SK-N-MC (cell line): Measurements from ENCODE around the gene FHIT.

Experiments used
- DNase-seq: peaks from one replicate; pipeline ENCODE4 v3.0.0-alpha.2; 2011; ENCODE audit warnings: low read depth, low spot score
- H3K27ac ChIP-seq: fragments of 200-600 bp; sonication (generic); 2 replicates; pipeline ENCODE4 v1.5.1; 2016; ENCODE audit warnings: mixed run types
- H3K36me3 ChIP-seq: fragments of 200-600 bp; sonication (generic); 2 replicates; pipeline ENCODE4 v1.6.1; 2017; ENCODE audit warnings: antibody characterized with exemption, low read length, mixed read lengths; ENCODE audit not compliant: insufficient read depth
- H3K4me3 ChIP-seq: fragments of 200-600 bp; sonication (generic); 2 replicates; pipeline ENCODE4 v1.5.1; 2016
- H3K9ac ChIP-seq: fragments of 200-600 bp; sonication (generic); 2 replicates; pipeline ENCODE4 v1.8.0; 2017; ENCODE audit warnings: mixed run types, mixed read lengths; ENCODE audit not compliant: insufficient read length
- H3K9me3 ChIP-seq: fragments of 200-600 bp; sonication (generic); 2 replicates; pipeline ENCODE4 v1.6.1; 2017; ENCODE audit warnings: low read depth, mild to moderate bottlenecking, antibody characterized with exemption, low read length, moderate library complexity, mixed read lengths
- EZH2 ChIP-seq: fragments of 200-600 bp; sonication (generic); IDR thresholded peaks from one replicate; pipeline ENCODE4 v1.6.1; 2017; ENCODE audit warnings: antibody characterized with exemption
- FOXP2 ChIP-seq: optimal IDR thresholded peaks from 2 replicates; pipeline ENCODE3; 2011; ENCODE audit warnings: mild to moderate bottlenecking, moderate library complexity; ENCODE audit not compliant: insufficient read depth; ENCODE audit errors: extremely low read length, control extremely low read depth
- POLR2AphosphoS5 ChIP-seq: IDR thresholded peaks from 2 replicates; pipeline ENCODE4 v1.6.1; 2012; ENCODE audit warnings: mild to moderate bottlenecking, low read depth, low read length, borderline replicate concordance

FHIT gene

DNA sequence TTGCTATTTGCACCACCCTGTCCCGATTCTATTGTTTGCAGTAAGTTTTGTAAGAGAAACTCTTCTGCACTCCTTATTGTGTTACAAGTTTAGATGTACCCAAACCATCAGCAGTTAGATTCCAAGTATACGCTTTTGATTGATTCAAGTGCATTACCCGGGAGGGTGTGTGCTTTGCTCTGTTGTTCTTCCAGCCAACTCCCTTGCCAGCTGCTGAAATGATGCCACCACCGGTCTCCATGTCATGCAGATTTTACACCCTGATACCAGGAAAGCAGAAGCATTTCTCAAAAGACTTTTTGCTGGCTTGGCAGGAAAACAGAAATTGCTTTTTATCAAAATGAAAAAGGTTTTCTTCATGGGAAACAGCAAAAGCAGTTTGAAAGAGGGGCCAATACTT is 1194.8 kb downstream of the FHIT start:
- Histone ChIP-seq H3K9ac (no peak overlapping the region), H3K4me3 (no peak overlapping the region)
- DNase-seq: no peak

DNA sequence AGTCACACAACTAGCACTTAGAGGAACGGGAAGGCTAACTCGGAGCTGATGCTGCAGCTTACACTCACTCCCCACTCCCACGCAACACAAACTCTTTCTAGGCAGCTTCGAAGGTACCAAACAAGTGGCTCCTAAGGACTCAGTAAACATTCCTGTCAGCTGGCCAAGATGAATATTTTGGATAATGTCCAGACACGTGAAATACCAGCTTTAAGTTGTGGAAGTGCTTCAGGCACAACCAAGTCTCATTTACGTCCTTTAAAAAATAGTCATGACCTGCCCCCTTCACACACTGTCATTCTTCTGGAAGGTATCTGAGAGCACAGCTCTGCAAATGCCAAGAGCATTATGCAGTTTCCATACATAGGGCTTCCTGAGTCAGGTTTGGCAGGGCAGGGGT is 1195.5 kb downstream of the FHIT start:
- Histone ChIP-seq H3K27ac (no peak overlapping the region), H3K36me3 (no peaks in the 10 kb centered on the region), H3K9me3 (no peaks in the 10 kb centered on the region), H3K9ac (no peak overlapping the region), H3K4me3 (no peak overlapping the region)
- no peak for DNase-seq
- no peak for TF ChIP-seq POLR2AphosphoS5
- no peak for TF ChIP-seq EZH2
- no peak for TF ChIP-seq FOXP2

More for the DNA sequence above, 1194.8 kb downstream of the FHIT start:
- no peaks in the 10 kb centered on the region for H3K36me3 ChIP-seq
- no peak overlapping the region for H3K27ac ChIP-seq
- TF ChIP-seq FOXP2: no peak
- TF ChIP-seq POLR2AphosphoS5: no peak
- no peak for TF ChIP-seq EZH2
- no peaks in the 10 kb centered on the region for H3K9me3 ChIP-seq

DNA sequence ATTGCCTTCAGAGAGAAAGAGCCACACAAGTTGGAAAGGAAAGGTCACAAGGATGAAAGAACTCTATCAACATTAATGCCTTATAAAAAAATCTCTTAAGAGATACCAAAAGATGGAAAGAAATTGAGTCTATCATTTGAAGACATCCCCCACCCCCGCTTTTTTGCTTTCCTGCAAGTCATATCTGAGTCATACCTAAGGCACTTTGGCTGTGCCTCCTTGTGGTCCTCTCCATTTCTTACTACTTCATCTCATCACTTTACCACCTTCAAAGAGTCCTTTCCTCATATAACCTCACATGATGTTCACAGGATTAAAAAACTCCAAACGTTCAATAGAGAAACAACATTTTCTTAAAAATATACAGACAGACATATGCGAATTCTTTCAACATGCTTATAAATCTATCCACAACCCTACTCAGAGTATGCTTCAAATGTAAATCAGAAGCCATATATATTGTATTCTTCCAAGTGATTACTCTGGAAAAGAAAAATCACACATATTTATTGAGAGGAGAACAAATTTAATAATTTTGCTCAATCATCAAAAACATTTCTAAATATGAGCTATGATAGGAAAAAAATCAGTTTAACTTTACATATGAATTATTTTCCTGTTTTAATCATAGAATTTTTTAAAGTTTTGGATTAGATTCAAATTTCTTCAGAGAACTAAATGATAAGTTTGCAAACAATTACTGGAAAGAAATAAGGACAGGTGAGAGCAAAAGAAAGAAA is 1197.6 kb downstream of the FHIT start:
- Histone ChIP-seq H3K4me3 (no peak overlapping the region), H3K27ac (no peak overlapping the region), H3K9ac (no peak overlapping the region), H3K36me3 (no peaks in the 10 kb centered on the region), H3K9me3 (no peaks in the 10 kb centered on the region)
- no peak for DNase-seq
- no peak for TF ChIP-seq POLR2AphosphoS5
- no peak for TF ChIP-seq EZH2
- TF ChIP-seq FOXP2: no peak

DNA sequence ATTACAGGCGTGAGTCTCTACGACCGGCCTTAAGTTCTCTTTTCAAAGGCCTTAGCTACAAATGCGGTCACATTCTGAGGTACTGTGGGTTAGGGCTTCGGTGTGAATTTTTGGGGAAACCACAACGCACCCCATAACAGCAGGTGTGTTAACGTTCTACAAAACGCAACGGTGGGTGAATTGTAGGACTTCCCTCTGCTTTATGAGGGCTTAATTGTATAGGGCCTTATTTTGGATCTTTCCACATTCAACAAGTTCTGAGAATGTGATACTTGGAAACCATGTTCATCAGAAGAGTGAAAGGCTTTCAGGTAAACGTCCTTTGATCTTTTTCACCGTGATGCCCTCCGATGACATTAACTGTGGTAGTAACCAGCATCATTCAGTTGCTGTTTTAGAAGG is 1202.8 kb downstream of the FHIT start:
- H3K9ac ChIP-seq: no peak overlapping the region
- no peak overlapping the region for H3K4me3 ChIP-seq
- no peak for DNase-seq
- TF ChIP-seq EZH2 (no peak), POLR2AphosphoS5 (no peak), FOXP2 (no peak)
- no peak overlapping the region for H3K27ac ChIP-seq
- H3K9me3 ChIP-seq: no peaks in the 10 kb centered on the region
- H3K36me3 ChIP-seq: no peaks in the 10 kb centered on the region

DNA sequence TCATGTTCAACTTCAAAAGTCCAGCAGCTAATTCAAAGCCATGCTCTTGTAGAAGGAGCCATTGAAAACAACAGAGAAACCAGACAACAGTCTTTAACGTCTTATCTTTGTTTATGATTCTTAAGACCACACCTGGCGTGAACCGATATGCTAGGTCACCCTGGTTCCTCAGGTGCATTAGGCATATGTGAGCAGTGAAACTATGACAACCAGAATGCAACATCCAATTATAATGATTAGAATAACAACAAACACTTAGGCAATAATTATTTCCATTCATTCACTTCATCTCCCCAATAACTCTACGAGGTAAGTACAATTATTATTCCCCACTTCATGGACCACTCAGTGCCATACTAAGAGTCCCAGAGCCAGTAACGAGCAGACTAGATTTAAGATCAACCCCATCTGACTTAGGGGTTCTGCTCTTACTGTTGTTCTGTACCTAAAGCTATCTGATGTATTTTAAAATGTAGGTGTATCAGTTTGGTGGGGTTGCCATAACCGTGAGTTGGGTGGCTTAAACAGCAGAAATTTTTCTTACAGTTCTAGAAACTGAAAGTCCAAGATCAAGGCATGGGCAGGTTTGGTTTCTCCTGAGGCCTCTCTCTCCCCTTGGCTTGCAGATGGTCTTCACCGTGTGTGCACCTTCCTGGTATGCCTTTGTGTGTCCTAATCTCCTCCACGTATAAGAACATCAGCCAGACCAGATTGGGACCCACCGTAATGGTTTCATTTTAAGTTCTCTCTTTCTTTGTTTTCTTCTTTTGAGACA is 1203.6 kb downstream of the FHIT start:
- TF ChIP-seq POLR2AphosphoS5: no peak
- TF ChIP-seq EZH2: no peak
- Histone ChIP-seq H3K27ac (no peak overlapping the region), H3K36me3 (no peaks in the 10 kb centered on the region), H3K9ac (no peak overlapping the region), H3K4me3 (no peak overlapping the region), H3K9me3 (no peaks in the 10 kb centered on the region)
- no peak for DNase-seq

DNA sequence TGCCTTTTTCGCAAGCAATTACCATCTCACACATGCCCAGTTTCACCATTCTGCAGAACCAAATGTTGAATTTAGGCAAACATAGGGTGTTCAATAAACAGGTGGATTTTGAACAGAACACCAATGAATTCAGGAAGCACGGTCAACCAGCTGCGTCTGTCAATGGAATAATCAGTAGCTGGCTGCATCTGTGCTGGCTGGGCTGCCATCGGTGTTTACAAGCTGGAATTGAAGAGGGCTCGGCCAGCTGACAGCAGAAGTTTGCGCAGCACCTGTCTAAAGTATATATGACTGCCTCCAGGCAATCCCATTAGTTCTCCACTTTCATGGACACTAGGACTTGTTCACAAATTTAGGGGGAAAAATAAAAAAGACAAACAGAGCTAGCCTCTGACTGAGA is 1205.0 kb downstream of the FHIT start:
- TF ChIP-seq POLR2AphosphoS5 (no peak), EZH2 (no peak), FOXP2 (no peak)
- H3K27ac ChIP-seq: no peak overlapping the region
- no peak for DNase-seq
- no peak overlapping the region for H3K9ac ChIP-seq
- H3K36me3 ChIP-seq: no peaks in the 10 kb centered on the region
- H3K4me3 ChIP-seq: no peak overlapping the region
- no peaks in the 10 kb centered on the region for H3K9me3 ChIP-seq

DNA sequence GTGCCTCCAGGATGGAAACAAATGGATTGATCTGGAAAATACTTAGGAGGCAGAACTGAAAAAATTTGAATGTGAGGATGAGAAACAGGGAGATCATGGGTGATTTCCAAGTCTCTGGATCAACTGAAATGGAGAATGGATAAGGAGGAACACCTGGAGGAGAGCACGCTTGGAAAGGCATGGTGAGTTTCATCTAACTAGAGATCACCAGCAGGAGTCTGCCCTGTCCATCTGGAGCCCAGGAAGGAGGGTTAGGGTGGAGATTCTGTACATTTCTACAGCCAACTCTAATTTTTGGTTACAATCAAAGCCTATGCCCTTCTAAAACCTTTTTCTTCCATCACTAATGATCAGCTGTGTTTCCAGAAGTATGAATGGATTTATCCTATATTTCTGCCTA is 1205.6 kb downstream of the FHIT start:
- Histone ChIP-seq H3K27ac (no peak overlapping the region), H3K9me3 (no peaks in the 10 kb centered on the region), H3K36me3 (no peaks in the 10 kb centered on the region), H3K9ac (no peak overlapping the region), H3K4me3 (no peak overlapping the region)
- TF ChIP-seq FOXP2 (no peak), POLR2AphosphoS5 (no peak), EZH2 (no peak)
- no peak for DNase-seq

DNA sequence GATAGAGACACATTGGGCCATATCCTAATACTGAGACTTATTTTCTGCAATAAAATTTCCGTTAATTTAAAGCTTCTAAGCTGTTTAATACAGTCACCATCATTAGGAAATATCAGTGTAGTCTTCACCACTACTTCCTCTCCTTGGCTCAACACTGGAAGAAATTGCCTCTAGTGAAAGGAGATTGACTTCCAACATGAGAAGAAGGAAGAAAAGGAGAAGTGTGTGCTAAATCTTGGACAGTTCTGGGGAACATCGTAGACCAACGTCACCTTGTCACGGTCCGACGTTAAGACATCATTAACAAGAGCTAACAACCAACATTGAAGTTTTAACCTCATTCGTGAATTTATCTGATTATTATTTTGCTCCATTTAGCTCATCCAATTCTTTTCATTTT is 1214.4 kb downstream of the FHIT start:
- H3K36me3 ChIP-seq: no peaks in the 10 kb centered on the region
- TF ChIP-seq POLR2AphosphoS5 (no peak), FOXP2 (no peak), EZH2 (no peak)
- no peak overlapping the region for H3K9ac ChIP-seq
- no peak for DNase-seq
- H3K9me3 ChIP-seq: no peaks in the 10 kb centered on the region
- no peak overlapping the region for H3K4me3 ChIP-seq
- H3K27ac ChIP-seq: no peak overlapping the region

DNA sequence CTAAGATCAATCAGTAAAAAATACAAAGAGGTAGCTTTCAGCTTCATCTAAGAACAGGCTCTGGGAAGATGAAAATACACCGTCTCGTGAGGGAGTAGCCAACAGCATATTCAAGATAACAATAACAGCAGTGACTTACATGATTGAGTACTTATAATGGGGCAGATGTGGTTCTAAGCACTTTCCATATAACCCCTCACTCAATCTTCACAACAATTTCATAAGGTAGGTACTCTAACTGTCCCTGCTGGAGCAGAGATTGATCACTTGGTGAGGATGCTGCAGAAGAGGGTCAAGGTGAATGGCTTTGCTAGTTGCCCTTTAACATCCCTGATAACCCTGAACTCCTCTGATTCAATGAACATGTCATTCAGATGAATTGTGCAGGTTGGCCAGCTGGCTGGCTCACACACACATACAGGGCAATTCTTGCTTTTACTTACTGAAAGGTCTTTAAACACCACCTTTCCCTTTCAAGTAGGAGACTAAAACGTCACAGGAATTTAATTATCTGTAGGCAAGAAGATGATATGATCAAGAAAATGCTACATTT is 1217.3 kb downstream of the FHIT start:
- H3K4me3 ChIP-seq: no peak overlapping the region
- DNase-seq: no peak
- no peaks in the 10 kb centered on the region for H3K9me3 ChIP-seq
- H3K9ac ChIP-seq: no peak overlapping the region
- no peaks in the 10 kb centered on the region for H3K36me3 ChIP-seq
- TF ChIP-seq POLR2AphosphoS5: no peak
- TF ChIP-seq EZH2: no peak
- TF ChIP-seq FOXP2: no peak
- H3K27ac ChIP-seq: no peak overlapping the region
